CD4-positive, alpha-beta memory T cell (primary cell): ENCODE measurements around the gene PARP8. TPM values are rescaled to one million over a fixed set of nuclear protein-coding genes. Genes with fewer than 3 reads are reported as not detected.

Source experiments
- CTCF ChIA-PET: fragments of 350-600 bp; sonication (Branson Sonifier 250); formaldehyde crosslinking; loops from one replicate; lab custom pipeline; 2021; ENCODE audit warnings: inconsistent platforms; ENCODE audit not compliant: partially characterized antibody; lab: Charles Lee
- POLR2A ChIA-PET: fragments of 350-600 bp; sonication (Branson Sonifier 250); formaldehyde crosslinking; loops from one replicate; lab custom pipeline; 2021; ENCODE audit not compliant: partially characterized antibody; lab: Charles Lee
- DNase-seq, 5 donors: peaks; one replicate each; pipeline versions ENCODE4 v3.0.0 to v3.0.0-alpha.2; 2020 to 2022; ENCODE audit warnings: mixed read lengths in 1 of 5
- H3K27ac ChIP-seq: one replicate; pipeline ENCODE4 v1.7.0; 2013; ENCODE audit warnings: low read depth, low read length
- H3K27me3 ChIP-seq: 2 replicates; pipeline ENCODE4 v1.7.0; 2013; ENCODE audit warnings: mild to moderate bottlenecking, low read length, moderate library complexity; ENCODE audit not compliant: insufficient read depth
- H3K36me3 ChIP-seq: 2 replicates; pipeline ENCODE4 v1.7.0; 2013; ENCODE audit warnings: mild to moderate bottlenecking, low read length, moderate library complexity; ENCODE audit not compliant: insufficient read depth
- H3K4me1 ChIP-seq: 2 replicates; pipeline ENCODE4 v1.7.0; 2013; ENCODE audit warnings: mild to moderate bottlenecking, low read length, moderate library complexity; ENCODE audit not compliant: insufficient read depth
- H3K4me3 ChIP-seq, 2 donors: one replicate each; pipeline ENCODE4 v1.7.0; 2013; ENCODE audit warnings: low read length in 2 of 2, mild to moderate bottlenecking in 1 of 2
- H3K9me3 ChIP-seq, 2 donors: one replicate each; pipeline ENCODE4 v1.7.0; 2013; ENCODE audit warnings: low read length in 2 of 2, control low read depth in 1 of 2; ENCODE audit not compliant: control insufficient read depth in 1 of 2
- H3K27ac Mint-ChIP-seq, 7 donors: one replicate each; pipeline ENCODE4 v1.8.0; 2020 to 2021; ENCODE audit warnings: mixed read lengths in 7 of 7, mild to moderate bottlenecking in 6 of 7, inconsistent platforms in 3 of 7, moderate library complexity in 3 of 7
- H3K27me3 Mint-ChIP-seq, 2 donors: one replicate each; pipeline ENCODE4 v1.8.0; 2020 to 2021; ENCODE audit warnings: mixed read lengths in 2 of 2
- H3K36me3 Mint-ChIP-seq, 2 donors: one replicate each; pipeline ENCODE4 v1.8.0; 2020 to 2021; ENCODE audit warnings: mixed read lengths in 2 of 2, inconsistent platforms in 1 of 2, mild to moderate bottlenecking in 1 of 2
- H3K4me1 Mint-ChIP-seq, 4 donors: one replicate each; pipeline ENCODE4 v1.8.0; 2020 to 2021; ENCODE audit warnings: mixed read lengths in 4 of 4, mild to moderate bottlenecking in 1 of 4
- H3K4me3 Mint-ChIP-seq, 8 donors: one replicate each; pipeline ENCODE4 v1.8.0; 2020 to 2021; ENCODE audit warnings: mixed read lengths in 8 of 8, mild to moderate bottlenecking in 7 of 8, moderate library complexity in 6 of 8, inconsistent platforms in 3 of 8
- H3K9me3 Mint-ChIP-seq, 8 donors: one replicate each; pipeline ENCODE4 v1.8.0; 2020 to 2021; ENCODE audit warnings: mixed read lengths in 8 of 8, mild to moderate bottlenecking in 5 of 8, inconsistent platforms in 3 of 8, moderate library complexity in 1 of 8
- intact Hi-C: fragments of 100-400 bp; cut with micrococcal nuclease; formaldehyde crosslinking; loops from one replicate; pipeline ENCODE4 v1.15.1; 2023
- polyA plus RNA-seq, 2 donors: library from polyadenylated mRNA; unstranded; fragments of 300-500 nt; fragmentation: Illumina TruSeq; gene quantifications; one replicate each; pipeline ENCODE4 v1.2.3, GENCODE V29; 2021
- total RNA-seq, 2 experiments: library from RNA; stranded (reverse); gene quantifications; one replicate each; pipeline ENCODE4 v1.2.3, GENCODE V29; 2021

Gene PARP8
- total and polyA plus RNA-seq, 4 experiments from 2014 or later = 89.5 to 184 (median 136) TPM

GRCh38 chr5:50855001-50855400, 188.6 kb downstream of the PARP8 start:
- no peaks in the 10 kb centered on the region for H3K36me3 ChIP-seq
- Mint-ChIP-seq H3K9me3 (peaks cover 0 to 7% (median 0%) of the 10 kb centered on the region in 8 donors), H3K36me3 (no peaks in the 10 kb centered on the region), H3K27me3 (peaks cover 0 to 4% of the 10 kb centered on the region in 2 donors), H3K27ac (peak overlapping the region in 1 of 7 donors; percentile 78), H3K4me1 (peaks cover 4 to 24% (median 11%) of the 10 kb centered on the region in 4 donors), H3K4me3 (no peak overlapping the region)
- no peak for DNase-seq
- ChIA-PET CTCF (no interaction called here), POLR2A (no interaction called here)
- intact Hi-C loops = no loop called here
- H3K4me1 ChIP-seq = peaks cover 3% of the 10 kb centered on the region
- H3K9me3 ChIP-seq = no peaks in the 10 kb centered on the region
- no peaks in the 10 kb centered on the region for H3K27me3 ChIP-seq
- no peak overlapping the region for H3K27ac ChIP-seq
- no peak overlapping the region for H3K4me3 ChIP-seq

GRCh38 chr5:50856401-50857119, 190.1 kb downstream of the PARP8 start:
- no peaks in the 10 kb centered on the region for H3K27me3 ChIP-seq
- ChIA-PET POLR2A (no interaction called here), CTCF (no interaction called here)
- Mint-ChIP-seq H3K27me3 (peaks cover 3 to 9% of the 10 kb centered on the region in 2 donors), H3K4me3 (peak overlapping the region in 1 of 8 donors; percentile 4), H3K36me3 (no peaks in the 10 kb centered on the region), H3K27ac (no peak overlapping the region), H3K9me3 (peaks cover 0 to 7% (median 0%) of the 10 kb centered on the region in 8 donors), H3K4me1 (peaks cover 4 to 24% (median 11%) of the 10 kb centered on the region in 4 donors)
- H3K9me3 ChIP-seq = no peaks in the 10 kb centered on the region
- no peak for DNase-seq
- H3K4me1 ChIP-seq = peaks cover 3% of the 10 kb centered on the region
- no peaks in the 10 kb centered on the region for H3K36me3 ChIP-seq
- intact Hi-C loops = no loop called here
- H3K4me3 ChIP-seq = no peak overlapping the region
- H3K27ac ChIP-seq = no peak overlapping the region

GRCh38 chr5:50863534-50864170, 197.2 kb downstream of the PARP8 start:
- no peak overlapping the region for H3K4me3 Mint-ChIP-seq
- POLR2A ChIA-PET = no interaction called here
- H3K4me1 ChIP-seq = no peaks in the 10 kb centered on the region
- intact Hi-C loops = no loop called here
- H3K27ac ChIP-seq = no peak overlapping the region
- no peak overlapping the region for H3K27ac Mint-ChIP-seq
- no peak overlapping the region for H3K4me3 ChIP-seq
- peaks cover 0 to 4% (median 0%) of the 10 kb centered on the region in 8 donors for H3K9me3 Mint-ChIP-seq
- no peaks in the 10 kb centered on the region for H3K36me3 Mint-ChIP-seq
- CTCF ChIA-PET = no interaction called here
- no peaks in the 10 kb centered on the region for H3K9me3 ChIP-seq
- H3K4me1 Mint-ChIP-seq = no peaks in the 10 kb centered on the region
- no peaks in the 10 kb centered on the region for H3K27me3 ChIP-seq
- no peak for DNase-seq
- H3K27me3 Mint-ChIP-seq = peaks cover 18 to 24% of the 10 kb centered on the region in 2 donors
- no peaks in the 10 kb centered on the region for H3K36me3 ChIP-seq

DNA sequence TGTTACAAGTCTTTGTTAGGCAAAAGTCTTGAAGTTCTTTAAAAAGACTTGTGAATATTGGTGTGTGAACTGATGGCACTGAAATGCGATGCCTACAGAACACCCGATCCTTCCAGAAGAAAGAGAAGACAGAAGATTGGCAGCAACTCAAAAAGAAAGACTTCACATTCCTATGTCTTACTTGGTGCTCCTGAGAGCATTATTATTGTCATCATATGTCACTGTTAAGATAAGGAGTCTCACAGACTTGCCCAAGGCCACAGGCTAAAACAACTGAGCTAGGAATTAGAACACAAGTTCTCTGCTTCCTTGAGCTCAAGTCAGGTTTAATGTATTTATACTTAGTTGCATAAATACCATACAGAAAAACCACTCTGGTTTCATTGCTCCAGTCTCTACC, 198.0 kb downstream of the PARP8 start:
- no peak for DNase-seq
- Histone ChIP-seq H3K27ac (no peak overlapping the region), H3K4me3 (no peak overlapping the region), H3K27me3 (no peaks in the 10 kb centered on the region), H3K4me1 (no peaks in the 10 kb centered on the region), H3K36me3 (no peaks in the 10 kb centered on the region), H3K9me3 (no peaks in the 10 kb centered on the region)
- ChIA-PET CTCF (no interaction called here), POLR2A (no interaction called here)
- Mint-ChIP-seq H3K36me3 (no peaks in the 10 kb centered on the region), H3K4me3 (no peak overlapping the region), H3K27ac (no peak overlapping the region), H3K4me1 (no peaks in the 10 kb centered on the region), H3K27me3 (peaks cover 24 to 30% of the 10 kb centered on the region in 2 donors), H3K9me3 (peaks cover 0 to 4% (median 0%) of the 10 kb centered on the region in 8 donors)
- intact Hi-C loops = no loop called here

GRCh38 chr5:50866415-50866814, 200.0 kb downstream of the PARP8 start:
- CTCF ChIA-PET = no interaction called here
- no peak overlapping the region for H3K27ac Mint-ChIP-seq
- no peak for DNase-seq
- no peaks in the 10 kb centered on the region for H3K9me3 ChIP-seq
- POLR2A ChIA-PET = no interaction called here
- H3K27ac ChIP-seq = no peak overlapping the region
- H3K36me3 Mint-ChIP-seq = no peaks in the 10 kb centered on the region
- H3K27me3 Mint-ChIP-seq = peaks cover 27 to 28% of the 10 kb centered on the region in 2 donors
- H3K4me1 Mint-ChIP-seq = no peaks in the 10 kb centered on the region
- no peak overlapping the region for H3K4me3 ChIP-seq
- no peak overlapping the region for H3K4me3 Mint-ChIP-seq
- no peaks in the 10 kb centered on the region for H3K27me3 ChIP-seq
- H3K9me3 Mint-ChIP-seq = peaks cover 0 to 4% (median 0%) of the 10 kb centered on the region in 8 donors
- intact Hi-C loops = no loop called here
- H3K4me1 ChIP-seq = no peaks in the 10 kb centered on the region
- H3K36me3 ChIP-seq = no peaks in the 10 kb centered on the region

DNA sequence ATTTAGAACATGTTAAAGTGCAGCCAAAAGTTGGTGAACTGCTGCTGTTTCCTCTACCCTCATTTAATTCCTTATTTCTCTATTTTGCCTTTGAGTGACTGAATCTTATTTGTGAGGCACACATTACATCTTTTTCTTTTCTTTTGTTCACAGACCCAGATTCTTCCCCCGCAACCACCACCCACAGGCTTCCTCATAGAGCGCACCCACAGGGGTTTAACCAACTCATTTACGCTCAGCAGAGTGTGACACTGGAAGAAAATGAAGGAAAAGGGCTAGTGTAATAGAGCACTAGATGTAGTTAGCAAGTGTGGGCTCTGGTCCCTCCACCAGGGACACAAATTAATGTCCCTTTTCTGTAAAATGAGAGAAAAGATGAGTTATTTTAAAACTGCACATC, 200.7 kb downstream of the PARP8 start:
- peaks cover 24 to 28% of the 10 kb centered on the region in 2 donors for H3K27me3 Mint-ChIP-seq
- H3K27ac ChIP-seq = no peak overlapping the region

GRCh38 chr5:50873595-50874277, 207.3 kb downstream of the PARP8 start:
- Mint-ChIP-seq H3K9me3 (peaks cover 0 to 3% (median under 1%) of the 10 kb centered on the region in 8 donors), H3K4me3 (peak overlapping the region in 1 of 8 donors; percentile 12), H3K36me3 (no peaks in the 10 kb centered on the region), H3K27me3 (peaks cover 13 to 15% of the 10 kb centered on the region in 2 donors), H3K4me1 (peaks cover 7 to 10% (median 9%) of the 10 kb centered on the region in 4 donors), H3K27ac (no peak overlapping the region)
- DNase-seq = no peak
- ChIA-PET CTCF (no interaction called here), POLR2A (no interaction called here)
- Histone ChIP-seq H3K9me3 (no peaks in the 10 kb centered on the region), H3K27me3 (no peaks in the 10 kb centered on the region), H3K36me3 (no peaks in the 10 kb centered on the region), H3K4me3 (no peak overlapping the region), H3K4me1 (no peaks in the 10 kb centered on the region), H3K27ac (no peak overlapping the region)
- intact Hi-C loops = no loop called here

More for the DNA sequence above, 200.7 kb downstream of the PARP8 start:
- Mint-ChIP-seq H3K9me3 (peaks cover 0 to 2% (median 0%) of the 10 kb centered on the region in 8 donors), H3K4me1 (no peaks in the 10 kb centered on the region), H3K36me3 (no peaks in the 10 kb centered on the region), H3K27ac (no peak overlapping the region), H3K4me3 (no peak overlapping the region)
- POLR2A ChIA-PET = no interaction called here
- CTCF ChIA-PET = no interaction called here
- H3K9me3 ChIP-seq = no peaks in the 10 kb centered on the region
- intact Hi-C loops = no loop called here
- H3K36me3 ChIP-seq = no peaks in the 10 kb centered on the region
- no peaks in the 10 kb centered on the region for H3K27me3 ChIP-seq
- no peak overlapping the region for H3K4me3 ChIP-seq
- H3K4me1 ChIP-seq = no peaks in the 10 kb centered on the region
- DNase-seq = no peak
